GOT3 (cell line): ENCODE results near the gene OSBPL7.

Source experiments
- DNase-seq: peaks from one replicate; lab custom pipeline; 2025; ENCODE audit warnings: mixed read lengths; lab: John Stamatoyannopoulos, UW

Gene OSBPL7

GRCh38 chr17:47823519-47823918 is 1.9 kb upstream of the OSBPL7 start:
- no peak for DNase-seq

- no peak for DNase-seq
Observed at GRCh38 chr17:47822785-47823184, 1.2 kb upstream of the OSBPL7 start.

GRCh38 chr17:47821031-47821423 is 567 bp downstream of the OSBPL7 start:
- no peak for DNase-seq

GRCh38 chr17:47820033-47820789 is 1.4 kb downstream of the OSBPL7 start:
- no peak for DNase-seq

GRCh38 chr17:47819475-47819874 is 2.1 kb downstream of the OSBPL7 start:
- no peak for DNase-seq

- no peak for DNase-seq
Observed at GRCh38 chr17:47818002-47818695, 3.4 kb downstream of the OSBPL7 start.

GRCh38 chr17:47816947-47817346 is 4.6 kb downstream of the OSBPL7 start:
- DNase-seq: no peak

- no peak for DNase-seq
Observed at GRCh38 chr17:47816111-47816735, 5.4 kb downstream of the OSBPL7 start.

- DNase-seq: no peak
Observed at GRCh38 chr17:47815106-47815918, 6.3 kb downstream of the OSBPL7 start.

GRCh38 chr17:47813512-47814031 is 8.0 kb downstream of the OSBPL7 start:
- DNase-seq: no peak

GRCh38 chr17:47813077-47813476 is 8.5 kb downstream of the OSBPL7 start:
- DNase-seq: no peak

GRCh38 chr17:47812146-47812920 is 9.3 kb downstream of the OSBPL7 start:
- no peak for DNase-seq

GRCh38 chr17:47811709-47812108 is 9.9 kb downstream of the OSBPL7 start:
- DNase-seq: no peak

- no peak for DNase-seq
Observed at GRCh38 chr17:47810901-47811635, 10.5 kb downstream of the OSBPL7 start.

GRCh38 chr17:47810200-47810821 is 11.3 kb downstream of the OSBPL7 start:
- no peak for DNase-seq

GRCh38 chr17:47808830-47809480 is 12.6 kb downstream of the OSBPL7 start:
- no peak for DNase-seq

- no peak for DNase-seq
Observed at GRCh38 chr17:47808036-47808829, 13.4 kb downstream of the OSBPL7 start.

- no peak for DNase-seq
Observed at GRCh38 chr17:47807421-47807820, 14.2 kb downstream of the OSBPL7 start.

- DNase-seq: no peak
Observed at GRCh38 chr17:47806913-47807255, 14.7 kb downstream of the OSBPL7 start.
